ENCODE measurements around the gene SEPHS2.

GRCh38 chr16:30488764-30489605 lies 43.3 kb upstream of the SEPHS2 start:
- TF ChIP-seq REST (IDR thresholded peaks at IDR 0.05; ENCODE audit: low read depth) (no peak), EGR1 (IDR thresholded peaks at IDR 0.05) (no peak), RAD21 (IDR thresholded peaks at IDR 0.05; ENCODE audit: low read depth) (no peak), MAX (IDR thresholded peaks at IDR 0.05) (no peak)
